GM12878 (cell line): ENCODE results near the gene VSTM5.

Experiments used
- BCLAF1 ChIP-seq: fragments of 450-650 bp; IDR thresholded peaks from 2 replicates; pipeline ENCODE4 v1.6.1; 2017; ENCODE audit warnings: antibody characterized with exemption, mild to moderate bottlenecking, moderate library complexity
- CHD1 ChIP-seq: IDR thresholded peaks from 2 replicates; pipeline ENCODE4 v1.6.1; 2012; ENCODE audit warnings: low read depth, low read length, improper control_type of control experiment
- CTCF ChIP-seq, 3 experiments: IDR thresholded peaks in 2 of 3; conservative IDR thresholded peaks in 1 of 3; 2 replicates each; pipeline ENCODE4 v1.5.1; 2011; ENCODE audit warnings: low read depth in 3 of 3, low read length in 3 of 3, mild to moderate bottlenecking in 3 of 3, control low read depth in 2 of 3, moderate library complexity in 2 of 3, inconsistent platforms in 1 of 3, mixed read lengths in 1 of 3; ENCODE audit not compliant: control insufficient read depth in 2 of 3, insufficient read depth in 1 of 3; ENCODE audit errors: extremely low read depth in 1 of 3
- EZH2 ChIP-seq: IDR thresholded peaks from 2 replicates; pipeline ENCODE4 v1.6.1; 2012; ENCODE audit warnings: low read depth, mild to moderate bottlenecking, control low read depth, inconsistent platforms, low read length, borderline replicate concordance; ENCODE audit not compliant: control insufficient read depth
- MAX ChIP-seq: IDR thresholded peaks from 2 replicates; pipeline ENCODE4 v1.6.1; 2012; ENCODE audit warnings: low read depth, low read length, improper control_type of control experiment
- MLLT1 ChIP-seq: fragments of 450-650 bp; IDR thresholded peaks from 2 replicates; pipeline ENCODE4 v1.6.1; 2016; ENCODE audit warnings: mild to moderate bottlenecking
- NRF1 ChIP-seq: conservative IDR thresholded peaks from 2 replicates; pipeline ENCODE4 v1.6.1; 2011; ENCODE audit warnings: mild to moderate bottlenecking, low read depth, low read length, improper control_type of control experiment
- PAX8 ChIP-seq: fragments of 450-650 bp; IDR thresholded peaks from 2 replicates; pipeline ENCODE4 v1.6.1; 2017; ENCODE audit warnings: mild to moderate bottlenecking, moderate library complexity
- POLR2A ChIP-seq: IDR thresholded peaks from 2 replicates; pipeline ENCODE4 v1.6.1; 2011; ENCODE audit warnings: low read depth, mild to moderate bottlenecking, low read length
- ZBTB33 ChIP-seq: fragments of 450-650 bp; IDR thresholded peaks from 2 replicates; pipeline ENCODE4 v1.6.1; 2017; ENCODE audit warnings: mild to moderate bottlenecking
- ZNF274 ChIP-seq: IDR thresholded peaks from one replicate; pipeline ENCODE4 v1.8.0; 2011; ENCODE audit not compliant: insufficient read length, insufficient read depth

- TF ChIP-seq POLR2A (no peak), EZH2 (no peak), MLLT1 (no peak), BCLAF1 (no peak), CTCF (IDR thresholded peaks at IDR 0.05 in 2 of 3, conservative IDR thresholded peaks at IDR 0.05 in 1 of 3; ENCODE audit: control insufficient read depth in 2 of 3, extremely low read depth in 1 of 3, insufficient read depth in 1 of 3, low read depth in 3 of 3, low read length in 3 of 3) (no peak), PAX8 (no peak), MAX (no peak), ZBTB33 (no peak), ZNF274 (no peak), NRF1 (no peak), CHD1 (no peak)
Observed at GRCh38 chr11:93829598-93829997, 20.8 kb downstream of the VSTM5 start.
